MM.1S (cell line): ENCODE measurements around the gene FCHO2.
"Not testable (repeated sequence)": the region's sequence is repeated elsewhere in the genome, so short reads cannot be mapped to it uniquely, and the experiment has no call there.

ENCODE experiments used
- DNase-seq: peaks from one replicate; pipeline ENCODE4 v3.0.0-alpha.2; 2015
- H2AFZ ChIP-seq: fragments of 300-600 bp; sonication (generic); 2 replicates; pipeline ENCODE4 v1.6.0; 2016; ENCODE audit warnings: antibody characterized with exemption, low read length
- H3F3A ChIP-seq: fragments of 300-600 bp; sonication (generic); 2 replicates; pipeline ENCODE4 v1.6.1; 2016; ENCODE audit warnings: mild to moderate bottlenecking, antibody characterized with exemption, low read length, moderate library complexity, mixed read lengths; ENCODE audit not compliant: insufficient read depth
- H3K27ac ChIP-seq: fragments of 300-600 bp; sonication (generic); 2 replicates; pipeline ENCODE4 v1.5.1; 2016; ENCODE audit warnings: mild to moderate bottlenecking, low read length
- H3K27me3 ChIP-seq: fragments of 300-600 bp; sonication (generic); replicated peaks from 2 replicates; pipeline ENCODE4 v1.6.0; 2016; ENCODE audit warnings: low read length; ENCODE audit not compliant: insufficient read depth
- H3K36me3 ChIP-seq: fragments of 300-600 bp; sonication (generic); replicated peaks from 2 replicates; pipeline ENCODE4 v1.6.1; 2016; ENCODE audit warnings: mild to moderate bottlenecking, low read length, mixed read lengths; ENCODE audit not compliant: insufficient read depth
- H3K4me1 ChIP-seq: fragments of 300-600 bp; sonication (generic); 2 replicates; pipeline ENCODE4 v1.6.1; 2016; ENCODE audit warnings: low read length, mixed read lengths
- H3K4me2 ChIP-seq: fragments of 300-600 bp; sonication (generic); 2 replicates; pipeline ENCODE4 v1.6.0; 2016; ENCODE audit warnings: low read depth, low read length
- H3K4me3 ChIP-seq: fragments of 300-600 bp; sonication (generic); 2 replicates; pipeline ENCODE4 v1.5.1; 2016; ENCODE audit warnings: low read length, mixed read lengths
- H3K79me2 ChIP-seq: fragments of 300-600 bp; sonication (generic); 2 replicates; pipeline ENCODE4 v1.6.1; 2016; ENCODE audit warnings: mixed run types, low read length, mixed read lengths
- H3K9ac ChIP-seq: fragments of 300-600 bp; sonication (generic); 2 replicates; pipeline ENCODE4 v1.6.1; 2016; ENCODE audit warnings: low read length, mixed read lengths
- H3K9me2 ChIP-seq: fragments of 300-600 bp; sonication (generic); replicated peaks from 2 replicates; pipeline ENCODE4 v1.6.1; 2016; ENCODE audit warnings: mild to moderate bottlenecking, low read length, mixed read lengths; ENCODE audit not compliant: insufficient read depth
- H3K9me3 ChIP-seq: fragments of 300-600 bp; sonication (generic); replicated peaks from 2 replicates; pipeline ENCODE4 v1.6.1; 2016; ENCODE audit warnings: mild to moderate bottlenecking, low read length, mixed read lengths; ENCODE audit not compliant: insufficient read depth
- H4K20me1 ChIP-seq: fragments of 300-600 bp; sonication (generic); 2 replicates; pipeline ENCODE4 v1.6.1; 2016; ENCODE audit warnings: mild to moderate bottlenecking, low read length, moderate library complexity, mixed read lengths; ENCODE audit not compliant: insufficient read depth
- CTCF ChIP-seq: fragments of 300-600 bp; sonication (generic); IDR thresholded peaks from 2 replicates; pipeline ENCODE4 v1.5.1; 2016; ENCODE audit warnings: antibody characterized with exemption, low read length, mixed read lengths
- EZH2 ChIP-seq: fragments of 300-600 bp; sonication (generic); optimal IDR thresholded peaks from 2 replicates; pipeline ENCODE3; 2017; ENCODE audit warnings: low read depth, mild to moderate bottlenecking, antibody characterized with exemption, low read length, mixed read lengths
- EZH2phosphoT487 ChIP-seq: fragments of 300-600 bp; sonication (generic); IDR thresholded peaks from 2 replicates; pipeline ENCODE4 v1.6.1; 2018; ENCODE audit warnings: antibody characterized with exemption, low read length

FCHO2 gene

GRCh38 chr5:72922422-72922821 lies 33.4 kb upstream of the FCHO2 start:
- Histone ChIP-seq H3K36me3 (no peaks in the 10 kb centered on the region), H3K9me2 (no peaks in the 10 kb centered on the region), H4K20me1 (no peaks in the 10 kb centered on the region), H3K27ac (no peak overlapping the region), H3K9ac (no peak overlapping the region), H3K79me2 (no peaks in the 10 kb centered on the region), H2AFZ (no peak overlapping the region), H3K4me3 (no peak overlapping the region), H3K27me3 (no peaks in the 10 kb centered on the region), H3K4me1 (no peaks in the 10 kb centered on the region), H3K9me3 (no peaks in the 10 kb centered on the region), H3F3A (no peaks in the 10 kb centered on the region), H3K4me2 (no peak overlapping the region)
- DNase-seq: no peak
- TF ChIP-seq CTCF (no peak), EZH2phosphoT487 (no peak), EZH2 (no peak)

- H3K79me2 ChIP-seq: no peaks in the 10 kb centered on the region
- TF ChIP-seq EZH2 (no peak), CTCF (no peak)
- no peaks in the 10 kb centered on the region for H4K20me1 ChIP-seq
- no peaks in the 10 kb centered on the region for H3K9me2 ChIP-seq
- no peak overlapping the region for H3K4me2 ChIP-seq
- no peaks in the 10 kb centered on the region for H3K36me3 ChIP-seq
- H3K9me3 ChIP-seq: no peaks in the 10 kb centered on the region
- no peak overlapping the region for H2AFZ ChIP-seq
- DNase-seq: no peak
- H3K4me3 ChIP-seq: no peak overlapping the region
- no peak overlapping the region for H3K9ac ChIP-seq
- H3K27ac ChIP-seq: no peak overlapping the region
- H3F3A ChIP-seq: no peaks in the 10 kb centered on the region
- no peaks in the 10 kb centered on the region for H3K4me1 ChIP-seq
- no peaks in the 10 kb centered on the region for H3K27me3 ChIP-seq
Observed at GRCh38 chr5:72925336-72926010, 30.4 kb upstream of the FCHO2 start.

- not testable (repeated sequence) for H3K4me1 ChIP-seq, H3K27ac ChIP-seq, H3K36me3 ChIP-seq, H3K4me3 ChIP-seq, H3K27me3 ChIP-seq, DNase-seq, H2AFZ ChIP-seq, H3K4me2 ChIP-seq, H3K9ac ChIP-seq, H3F3A ChIP-seq, H4K20me1 ChIP-seq, H3K9me3 ChIP-seq, H3K79me2 ChIP-seq, H3K9me2 ChIP-seq
Observed at GRCh38 chr5:72932686-72933085, 23.2 kb upstream of the FCHO2 start.

GRCh38 chr5:72934953-72935725 lies 20.7 kb upstream of the FCHO2 start:
- H3K36me3 ChIP-seq, H3K9me3 ChIP-seq, H3K27ac ChIP-seq, H4K20me1 ChIP-seq, DNase-seq, H3K4me3 ChIP-seq, H3K27me3 ChIP-seq, H3K4me2 ChIP-seq, H3K4me1 ChIP-seq, H3K9me2 ChIP-seq, H3K9ac ChIP-seq, H3F3A ChIP-seq, H3K79me2 ChIP-seq, H2AFZ ChIP-seq: not testable (repeated sequence)
